VCaP (cell line): Measurements from ENCODE around the gene GSC.
"Not testable (repeated sequence)": the region's sequence is repeated elsewhere in the genome, so short reads cannot be mapped to it uniquely, and the experiment has no call there.

Source experiments
- H3K27ac ChIP-seq: fragments of 450-650 bp; 2 replicates; pipeline ENCODE4 v1.5.1; 2017
- CTCF ChIP-seq: fragments of 450-650 bp; conservative IDR thresholded peaks from 2 replicates; pipeline ENCODE4 v1.5.1; 2017; ENCODE audit warnings: mild to moderate bottlenecking, moderate library complexity

GSC gene

GRCh38 chr14:94751956-94752355 is 18.0 kb downstream of the GSC start:
- no peak for TF ChIP-seq CTCF
- H3K27ac ChIP-seq, result no peak overlapping the region

- H3K27ac ChIP-seq, result no peak overlapping the region
- no peak for TF ChIP-seq CTCF
Observed at GRCh38 chr14:94751321-94751720, 18.6 kb downstream of the GSC start.

- TF ChIP-seq CTCF, result no peak
- H3K27ac ChIP-seq, result no peak overlapping the region
Observed at GRCh38 chr14:94750371-94750770, 19.5 kb downstream of the GSC start.

GRCh38 chr14:94748667-94749347 is 21.1 kb downstream of the GSC start:
- H3K27ac ChIP-seq, result no peak overlapping the region
- TF ChIP-seq CTCF, result peak; percentile 91

- no peak overlapping the region for H3K27ac ChIP-seq
- no peak for TF ChIP-seq CTCF
Observed at GRCh38 chr14:94747739-94748138, 22.2 kb downstream of the GSC start.

GRCh38 chr14:94747153-94747552 is 22.8 kb downstream of the GSC start:
- not testable (repeated sequence) for H3K27ac ChIP-seq

GRCh38 chr14:94746131-94746530 is 23.8 kb downstream of the GSC start:
- no peak for TF ChIP-seq CTCF
- no peak overlapping the region for H3K27ac ChIP-seq

GRCh38 chr14:94738751-94739150 is 31.2 kb downstream of the GSC start:
- TF ChIP-seq CTCF, result no peak
- H3K27ac ChIP-seq, result no peak overlapping the region
